Stomach (tissue), 9 donors: ENCODE data around the gene RNF208. TPM values are rescaled to one million over a fixed set of nuclear protein-coding genes. Genes with fewer than 3 reads are reported as not detected.

ENCODE experiments used
- DNase-seq, 2 donors: peaks; one replicate each; pipeline versions ENCODE4 v3.0.0 to v3.0.0-alpha.2; 2013 to 2019
- H3K27ac ChIP-seq, 5 donors: fragments of 200-600 bp in 4 of 5; sonication (generic) in 4 of 5; one replicate each; pipeline ENCODE4 v1.5.1; 2013 to 2019; ENCODE audit warnings: mild to moderate bottlenecking in 1 of 5, moderate library complexity in 1 of 5
- H3K27me3 ChIP-seq, 3 donors: fragments of 200-600 bp; sonication (generic); one replicate each; pipeline ENCODE4 v1.5.1; 2017 to 2019; ENCODE audit warnings: mixed run types in 1 of 3
- H3K36me3 ChIP-seq, 4 donors: fragments of 200-600 bp; sonication (generic); 1 replicate in 3 of 4; 2 replicates in 1 of 4; pipeline ENCODE4 v1.5.1; 2016 to 2019
- H3K4me1 ChIP-seq, 4 donors: fragments of 200-600 bp; sonication (generic); one replicate each; pipeline ENCODE4 v1.5.1; 2016 to 2019
- H3K4me3 ChIP-seq, 4 donors: fragments of 200-600 bp; sonication (generic) in 3 of 4; one replicate each; pipeline ENCODE4 v1.5.1; 2016 to 2019; ENCODE audit warnings: mild to moderate bottlenecking in 1 of 4
- H3K9me3 ChIP-seq, 4 donors: fragments of 200-600 bp; sonication (generic); one replicate each; pipeline ENCODE4 v1.5.1; 2016 to 2019
- CTCF ChIP-seq, 7 experiments: fragments of 450-650 bp in 4 of 7; fragments of 200-600 bp in 3 of 7; sonication (generic) in 3 of 7; IDR thresholded peaks; one replicate each; pipeline ENCODE4 v1.5.1; 2016 to 2019; ENCODE audit warnings: antibody characterized with exemption in 7 of 7, control low read depth in 2 of 7, mild to moderate bottlenecking in 1 of 7
- EP300 ChIP-seq: sonication (generic); formaldehyde crosslinking; IDR thresholded peaks from one replicate; pipeline ENCODE4 v1.6.1; 2017; ENCODE audit warnings: antibody characterized with exemption
- POLR2A ChIP-seq, 4 donors: fragments of 450-650 bp; IDR thresholded peaks; one replicate each; pipeline ENCODE4 v1.6.1; 2016; ENCODE audit warnings: antibody characterized with exemption in 4 of 4, control low read depth in 2 of 4, mild to moderate bottlenecking in 1 of 4, moderate library complexity in 1 of 4
- POLR2AphosphoS5 ChIP-seq, 3 donors: sonication (generic); formaldehyde crosslinking; IDR thresholded peaks; one replicate each; pipeline ENCODE4 v1.6.1; 2016; ENCODE audit warnings: antibody characterized with exemption in 3 of 3
- WGBS, 5 donors: extraction: QIAGEN DNeasy Blood & Tissue Kit in 3 of 5; methylation state at CpG; one replicate each; pipeline versions ENCODE4 v1.1.5 to v1.1.7; 2013 to 2018; 5-methylcytosine and 5-hydroxymethylcytosine counted together
- intact Hi-C: fragments of 100-400 bp; cut with DNase I; formaldehyde crosslinking; loops from one replicate; pipeline ENCODE4 v1.15.1; 2023; ENCODE audit warnings: low total_unique reads
- polyA plus RNA-seq, 3 donors: library from polyadenylated mRNA; stranded (reverse); fragments of 200-250 nt; gene quantifications; one replicate each; pipeline ENCODE4 v1.2.3, GENCODE V29; 2013
- total RNA-seq, 5 donors: library from RNA; depleted of rRNA; stranded (reverse); fragments of >200 nt; gene quantifications; one replicate each; pipeline versions ENCODE4 v1.1.0 to v1.2.3, GENCODE V29; 2014 to 2016
- donor health status: healthy with polysubstance abuse.
- donor health status: Bipolar disorder and iron deficiency.
- donor health status: healthy.

The RNF208 gene
- total and polyA plus RNA-seq, 8 donors = 0.45 to 18.7 (median 11.8) TPM; not detected in 1

GRCh38 chr9:137237759-137238726 is 16.0 kb upstream of the RNF208 start:
- DNase-seq = peak in 1 of 2 donors; percentile 68
- Histone ChIP-seq H3K27ac (peak overlapping the region in 2 of 5 donors; percentile 8 to 32), H3K27me3 (peaks cover 10 to 32% (median 30%) of the 10 kb centered on the region in 3 donors), H3K4me1 (peaks cover 40 to 73% (median 66%) of the 10 kb centered on the region in 4 donors), H3K4me3 (no peak overlapping the region), H3K36me3 (peaks cover 9 to 13% (median 11%) of the 10 kb centered on the region in 4 donors), H3K9me3 (no peaks in the 10 kb centered on the region)
- intact Hi-C loops = loop anchor here (10.0 kb wide), 1 partner anchor 53 kb away; the partner anchor contains the start of genes ANAPC2 and SSNA1
- TF ChIP-seq CTCF (IDR thresholded peaks at IDR 0.05) (no peak), POLR2A (IDR thresholded peaks at IDR 0.05) (no peak), POLR2AphosphoS5 (IDR thresholded peaks at IDR 0.05) (peak in 1 of 3 donors; percentile 6)
- WGBS, 5 donors = 54 to 62% (median 60%) methylated on average over 10 to 13 of the region's 13 CpGs

DNA sequence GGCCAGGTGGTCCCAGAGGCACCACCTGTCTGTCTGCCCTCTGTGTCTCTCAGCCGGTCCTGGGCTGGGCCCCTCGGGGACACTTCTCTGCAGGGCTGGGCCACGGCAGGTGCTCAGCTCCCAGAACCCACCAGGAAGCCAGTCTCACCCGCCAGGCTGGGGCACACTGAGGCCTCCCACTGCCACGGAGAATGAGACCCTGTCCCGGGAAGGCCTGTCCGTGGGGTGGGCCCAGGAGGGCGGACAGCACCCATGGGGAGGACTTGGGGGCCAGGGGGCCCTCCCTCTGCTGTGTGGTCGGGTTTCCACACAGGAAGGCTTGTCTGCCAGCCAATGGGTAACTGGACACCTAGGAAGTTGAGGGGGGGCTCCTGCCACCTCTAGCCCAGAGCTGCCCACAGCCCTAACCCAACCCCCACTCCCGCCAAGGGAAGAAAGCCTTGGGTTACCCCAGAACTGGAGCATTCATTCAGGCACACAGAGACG is 14.9 kb upstream of the RNF208 start:
- Histone ChIP-seq H3K4me1 (peaks cover 29 to 64% (median 59%) of the 10 kb centered on the region in 4 donors), H3K9me3 (no peaks in the 10 kb centered on the region), H3K4me3 (peak overlapping the region in 3 of 4 donors; percentile 14 to 38 (median 34)), H3K27me3 (peaks cover 15 to 43% (median 39%) of the 10 kb centered on the region in 3 donors), H3K36me3 (peaks cover 0 to 3% (median under 1%) of the 10 kb centered on the region in 4 donors), H3K27ac (peak overlapping the region in 2 of 5 donors; percentile 24 to 37)
- TF ChIP-seq POLR2A (IDR thresholded peaks at IDR 0.05) = no peak
- TF ChIP-seq CTCF (IDR thresholded peaks at IDR 0.05) = no peak
- no peak for TF ChIP-seq POLR2AphosphoS5 (IDR thresholded peaks at IDR 0.05)
- TF ChIP-seq EP300 = no peak
- DNase-seq = peak in 1 of 2 donors; percentile 59
- WGBS, 5 donors = 30 to 38% (median 34%) methylated on average over 5 to 11 of the region's 11 CpGs
- intact Hi-C loops = loop anchor here (10.0 kb wide), 1 partner anchor 52 kb away; the partner anchor contains the start of genes ANAPC2 and SSNA1

GRCh38 chr9:137236238-137236935 is 14.3 kb upstream of the RNF208 start:
- intact Hi-C loops = loop anchor here (10.0 kb wide), 1 partner anchor 52 kb away; the partner anchor contains the start of genes ANAPC2 and SSNA1
- no peak for TF ChIP-seq POLR2A (IDR thresholded peaks at IDR 0.05)
- peak in 5 of 7 experiments; percentile 98 to 100 (median 99) for TF ChIP-seq CTCF (IDR thresholded peaks at IDR 0.05)
- TF ChIP-seq EP300 = no peak
- TF ChIP-seq POLR2AphosphoS5 (IDR thresholded peaks at IDR 0.05) = peak in 1 of 3 donors; percentile 60
- Histone ChIP-seq H3K4me1 (peaks cover 27 to 60% (median 57%) of the 10 kb centered on the region in 4 donors), H3K36me3 (no peaks in the 10 kb centered on the region), H3K27me3 (peaks cover 15 to 49% (median 42%) of the 10 kb centered on the region in 3 donors), H3K27ac (peak overlapping the region in 2 of 5 donors; percentile 24 to 37), H3K4me3 (peak overlapping the region in 3 of 4 donors; percentile 14 to 38 (median 34)), H3K9me3 (no peaks in the 10 kb centered on the region)
- 8 to 11% (median 9%) methylated on average over 16 to 31 of the region's 31 CpGs for WGBS, 5 donors
- DNase-seq = peak; percentile 93 to 96
